MM.1S (cell line): ENCODE results near the gene PNPLA7.

Experiments used
- CTCF ChIP-seq: fragments of 300-600 bp; sonication (generic); IDR thresholded peaks from 2 replicates; pipeline ENCODE4 v1.5.1; 2016; ENCODE audit warnings: antibody characterized with exemption, low read length, mixed read lengths
- EZH2 ChIP-seq: fragments of 300-600 bp; sonication (generic); optimal IDR thresholded peaks from 2 replicates; pipeline ENCODE3; 2017; ENCODE audit warnings: low read depth, mild to moderate bottlenecking, antibody characterized with exemption, low read length, mixed read lengths
- EZH2phosphoT487 ChIP-seq: fragments of 300-600 bp; sonication (generic); IDR thresholded peaks from 2 replicates; pipeline ENCODE4 v1.6.1; 2018; ENCODE audit warnings: antibody characterized with exemption, low read length

- TF ChIP-seq CTCF (no peak), EZH2 (no peak), EZH2phosphoT487 (no peak)
Measured at GRCh38 chr9:137590123-137590468, 39.9 kb upstream of the PNPLA7 start.
